K562 (cell line): Measurements from ENCODE around the gene DCP1B. TPM values are rescaled to one million over a fixed set of nuclear protein-coding genes. Genes with fewer than 3 reads are reported as not detected.

Source experiments
- ATAC-seq: fragments of 200-7000 bp; cut with Tn5 transposase; 3 replicates; pipeline ENCODE4 v1.9.1; 2020; ENCODE audit warnings: moderate library complexity
- BruUV-seq: library from RNA; stranded (reverse); fragments of 400-500 nt; replicated peaks from 2 replicates; lab custom pipeline; 2021; lab: Mats Ljungman, UMichigan
- CTCF ChIA-PET: fragments of 300-600 bp; formaldehyde crosslinking; extraction: SDS; loops from one replicate; lab custom pipeline; 2021; ENCODE audit warnings: low intra/inter-chr PET ratio; lab: Yijun Ruan, JAX
- POLR2A ChIA-PET: fragments of 300-600, 350-650 bp; sonication (Branson Sonifier 250); formaldehyde crosslinking; extraction: SDS; loops from one replicate; lab custom pipeline; 2021; ENCODE audit warnings: antibody characterized with exemption, inconsistent platforms; lab: Yijun Ruan, JAX
- DNase-seq, 4 experiments: peaks; one replicate each; pipeline versions ENCODE4 v3.0.0 to v3.0.0-alpha.2; 2011 to 2018; ENCODE audit warnings: low spot score in 3 of 4, mixed read lengths in 3 of 4; ENCODE audit errors: extremely low read depth in 1 of 4
- FAIRE-seq: peaks from 2 replicates; lab custom pipeline; 2011; peaks lifted over from hg19 to GRCh38; lab: Jason Lieb, UNC
- H2AFZ ChIP-seq: 2 replicates; pipeline ENCODE4 v1.6.0; 2011; ENCODE audit warnings: low read depth, low read length, control low read depth, inconsistent platforms
- H3K27ac ChIP-seq: fragments of 200-600 bp; 3 replicates; pipeline ENCODE4 v1.8.0; 2011; ENCODE audit warnings: low read depth, mild to moderate bottlenecking, control low read depth, inconsistent platforms, low read length, moderate library complexity, mixed read lengths; ENCODE audit errors: extremely low read depth
- H3K27me3 ChIP-seq, 2 experiments: fragments of 300-600 bp in 1 of 2; 2 replicates in 1 of 2; 3 replicates in 1 of 2; pipeline versions ENCODE4 v1.6.0 to v1.8.0; 2011; ENCODE audit warnings: inconsistent platforms in 2 of 2, low read length in 2 of 2, mild to moderate bottlenecking in 1 of 2, mixed read lengths in 1 of 2, moderate library complexity in 1 of 2; ENCODE audit not compliant: control insufficient read depth in 2 of 2, insufficient read depth in 2 of 2
- H3K36me3 ChIP-seq: fragments of 300-600 bp; 3 replicates; pipeline ENCODE4 v1.8.0; 2011; ENCODE audit warnings: mild to moderate bottlenecking, low read length, inconsistent platforms; ENCODE audit not compliant: control insufficient read depth, insufficient read depth
- H3K4me1 ChIP-seq, 2 experiments: fragments of 200-600 bp in 1 of 2; replicated peaks in 1 of 2; 2 replicates in 1 of 2; 3 replicates in 1 of 2; pipeline versions ENCODE4 v1.5.1 to v1.8.0; 2011; ENCODE audit warnings: inconsistent platforms in 2 of 2, low read length in 2 of 2, mild to moderate bottlenecking in 1 of 2, mixed read lengths in 1 of 2, moderate library complexity in 1 of 2; ENCODE audit not compliant: control insufficient read depth in 2 of 2, insufficient read depth in 2 of 2
- H3K4me2 ChIP-seq: 2 replicates; pipeline ENCODE4 v1.6.1; 2011; ENCODE audit warnings: low read length, control low read depth, inconsistent platforms, mixed read lengths; ENCODE audit not compliant: insufficient read depth
- H3K4me3 ChIP-seq: fragments of 200-600 bp; sonication (generic), shearing (Covaris generic); 2 replicates; pipeline ENCODE4 v1.5.1; 2016; ENCODE audit warnings: control low read depth, inconsistent platforms
- H3K79me2 ChIP-seq: fragments of 200-600 bp; 3 replicates; pipeline ENCODE4 v1.8.0; 2011; ENCODE audit warnings: low read length, inconsistent platforms; ENCODE audit not compliant: control insufficient read depth, insufficient read depth
- H3K9ac ChIP-seq, 2 experiments: 2 replicates each; pipeline versions ENCODE4 v1.6.0 to v1.6.1; 2011; ENCODE audit warnings: low read depth in 2 of 2, low read length in 2 of 2, control low read depth in 1 of 2, inconsistent platforms in 1 of 2, mild to moderate bottlenecking in 1 of 2, mixed read lengths in 1 of 2; ENCODE audit not compliant: insufficient read depth in 1 of 2
- H3K9me1 ChIP-seq: one replicate; pipeline ENCODE4 v1.6.0; 2011; ENCODE audit warnings: inconsistent platforms, mild to moderate bottlenecking, low read length, moderate library complexity; ENCODE audit not compliant: control insufficient read depth, insufficient read depth
- H3K9me3 ChIP-seq: replicated peaks from 2 replicates; pipeline ENCODE4 v1.5.1; 2011; ENCODE audit warnings: low read depth, low read length, inconsistent platforms; ENCODE audit not compliant: control insufficient read depth, insufficient read depth
- H4K20me1 ChIP-seq: replicated peaks from 2 replicates; pipeline ENCODE4 v1.6.1; 2011; ENCODE audit warnings: low read length, inconsistent platforms, mixed read lengths; ENCODE audit not compliant: control insufficient read depth, insufficient read depth
- BRF1 ChIP-seq: IDR thresholded peaks from 3 replicates; pipeline ENCODE4 v1.6.1; 2011; ENCODE audit warnings: borderline replicate concordance, mild to moderate bottlenecking; ENCODE audit not compliant: insufficient read length; ENCODE audit errors: extremely low read depth
- CHCHD3 ChIP-seq: fragments of 250-450 bp; sonication (Bioruptor Pico); IDR thresholded peaks from 2 replicates; pipeline ENCODE4 v2.1.2; 2022; ENCODE audit warnings: mild to moderate bottlenecking
- ELK3 ChIP-seq: fragments of 450-650 bp; formaldehyde crosslinking; IDR thresholded peaks from 2 replicates; pipeline ENCODE4 v1.4.0; 2020; ENCODE audit warnings: mild to moderate bottlenecking
- NCOR1 ChIP-seq: fragments of 450-650 bp; IDR thresholded peaks from 2 replicates; pipeline ENCODE4 v1.6.1; 2016; ENCODE audit warnings: mild to moderate bottlenecking, moderate library complexity
- NFRKB ChIP-seq: fragments of 450-650 bp; IDR thresholded peaks from 2 replicates; pipeline ENCODE4 v1.6.1; 2016; ENCODE audit warnings: low read depth
- TBP ChIP-seq: optimal IDR thresholded peaks from 2 replicates; pipeline ENCODE3; 2011; ENCODE audit warnings: low read depth, low read length, improper control_type of control experiment
- ZNF586 ChIP-seq: fragments of 450-650 bp; formaldehyde crosslinking; conservative IDR thresholded peaks from 2 replicates; pipeline ENCODE4 v1.4.0; 2020; ENCODE audit warnings: mild to moderate bottlenecking, moderate library complexity
- ZNF695 ChIP-seq: fragments of 450-650 bp; formaldehyde crosslinking; IDR thresholded peaks from 2 replicates; pipeline ENCODE4 v1.4.0; 2020; ENCODE audit warnings: mild to moderate bottlenecking, moderate library complexity
- ZNF780A ChIP-seq: fragments of 250-450 bp; sonication (Bioruptor Pico); IDR thresholded peaks from 2 replicates; pipeline ENCODE4 v1.5.0; 2021; ENCODE audit warnings: mild to moderate bottlenecking
- WGBS: fragments of 100-300 bp; shearing (Covaris generic); methylation state at CpG from one replicate; pipeline ENCODE4 v1.1.6; 2016; ENCODE audit warnings: low coverage, mixed read lengths; ENCODE audit not compliant: insufficient coverage; ENCODE audit errors: missing lambda C conversion rate; 5-methylcytosine and 5-hydroxymethylcytosine counted together
- in situ Hi-C: fragments of 300-500 bp; cut with MboI; formaldehyde crosslinking; loops from 4 replicates; pipeline ENCODE4 v1.15.0; 2018; ENCODE audit warnings: inconsistent platforms, mixed read lengths
- intact Hi-C: fragments of 100-400 bp; cut with micrococcal nuclease; formaldehyde crosslinking; loops from 2 replicates; pipeline ENCODE4 v1.14.2; 2022
- polyA plus RNA-seq, 8 experiments: library from polyadenylated mRNA; depleted of rRNA in 4 of 8; stranded (reverse) in 5 of 8; unstranded in 3 of 8; fragments of >200 nt; fragmentation: Nextera tagmentation in 2 of 8; fragmentation: Illumina TruSeq in 1 of 8; extraction: Ambion mirVana in 2 of 8; extraction: Trizol in 1 of 8; gene quantifications; 2 replicates each; pipeline versions ENCODE4 v1.2.1 to v1.2.3, GENCODE V29; 2011 to 2014; ENCODE audit warnings: inconsistent platforms in 1 of 8, missing spikeins in 1 of 8
- total RNA-seq, 7 experiments: library from RNA; depleted of rRNA in 6 of 7; stranded (reverse); fragments of >200 nt in 6 of 7; fragmentation: Illumina TruSeq in 2 of 7; extraction: Trizol in 2 of 7; gene quantifications; 2 replicates each; pipeline versions ENCODE4 v1.2.1 to v1.2.3, GENCODE V29; 2011 to 2021; ENCODE audit warnings: low replicate concordance in 1 of 7
- TF ChIP-seq, protein P1 (sequence below): sonication (generic); formaldehyde crosslinking; IDR thresholded peaks from 2 replicates; pipeline ENCODE4 v1.8.0; 2022; ENCODE audit warnings: missing genetic modification reagents, mild to moderate bottlenecking, borderline replicate concordance

DCP1B gene
- total and polyA plus RNA-seq, 9 of the 15 experiments (the other 6 are each of a cell fraction or from before 2014, with no cell fraction given) = 0.83 to 7.3 (median 3.4) TPM

GRCh38 chr12:1908758-1909157 is 95.5 kb downstream of the DCP1B start:
- no peak for ATAC-seq
- FAIRE-seq = no peak
- no peak for DNase-seq
- no peak overlapping the region for H3K9ac ChIP-seq
- no peaks in the 10 kb centered on the region for H3K79me2 ChIP-seq
- ChIA-PET CTCF (no interaction called here), POLR2A (no interaction called here)
- H3K36me3 ChIP-seq = no peaks in the 10 kb centered on the region
- no TSS peak for BruUV-seq
- H3K9me3 ChIP-seq = 0 out of 2 replicates have a peak, but pooled peaks cover 2% of the 10 kb centered on the region
- in situ Hi-C loops = no loop called here
- no peaks in the 10 kb centered on the region for H3K9me1 ChIP-seq
- no peak overlapping the region for H3K4me2 ChIP-seq
- 83% methylated on average over 1 of the region's 26 CpGs for WGBS
- H3K4me1 ChIP-seq = peaks cover 0 to 8% of the 10 kb centered on the region in 2 experiments; a peak in 2 of 5 replicates
- no peak overlapping the region for H3K4me3 ChIP-seq
- H3K27ac ChIP-seq = no peak overlapping the region
- intact Hi-C loops = no loop called here
- H4K20me1 ChIP-seq = no peaks in the 10 kb centered on the region
- H2AFZ ChIP-seq = no peak overlapping the region
- H3K27me3 ChIP-seq = no peaks in the 10 kb centered on the region
- TF ChIP-seq BRF1 (no peak), ELK3 (CRISPR knock-in tag) (no peak), ZNF586 (CRISPR knock-in tag) (no peak), CHCHD3 (CRISPR knock-in tag) (no peak), ZNF695 (CRISPR knock-in tag) (no peak), TBP (no peak), ZNF780A (CRISPR knock-in tag) (no peak), NFRKB (no peak), NCOR1 (no peak)
- TF ChIP-seq, protein P1, sequence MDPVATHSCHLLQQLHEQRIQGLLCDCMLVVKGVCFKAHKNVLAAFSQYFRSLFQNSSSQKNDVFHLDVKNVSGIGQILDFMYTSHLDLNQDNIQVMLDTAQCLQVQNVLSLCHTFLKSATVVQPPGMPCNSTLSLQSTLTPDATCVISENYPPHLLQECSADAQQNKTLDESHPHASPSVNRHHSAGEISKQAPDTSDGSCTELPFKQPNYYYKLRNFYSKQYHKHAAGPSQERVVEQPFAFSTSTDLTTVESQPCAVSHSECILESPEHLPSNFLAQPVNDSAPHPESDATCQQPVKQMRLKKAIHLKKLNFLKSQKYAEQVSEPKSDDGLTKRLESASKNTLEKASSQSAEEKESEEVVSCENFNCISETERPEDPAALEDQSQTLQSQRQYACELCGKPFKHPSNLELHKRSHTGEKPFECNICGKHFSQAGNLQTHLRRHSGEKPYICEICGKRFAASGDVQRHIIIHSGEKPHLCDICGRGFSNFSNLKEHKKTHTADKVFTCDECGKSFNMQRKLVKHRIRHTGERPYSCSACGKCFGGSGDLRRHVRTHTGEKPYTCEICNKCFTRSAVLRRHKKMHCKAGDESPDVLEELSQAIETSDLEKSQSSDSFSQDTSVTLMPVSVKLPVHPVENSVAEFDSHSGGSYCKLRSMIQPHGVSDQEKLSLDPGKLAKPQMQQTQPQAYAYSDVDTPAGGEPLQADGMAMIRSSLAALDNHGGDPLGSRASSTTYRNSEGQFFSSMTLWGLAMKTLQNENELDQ (CRISPR knock-in tag) = no peak
